Measurements from ENCODE around the gene NDUFAF3. TPM values are rescaled to one million over a fixed set of nuclear protein-coding genes. Genes with fewer than 3 reads are reported as not detected.

NDUFAF3 gene
- total and polyA plus RNA-seq, 10 of the 15 experiments (the other 5 are each of a cell fraction or from before 2014, with no cell fraction given): 25.4 to 228 (median 63.9) TPM

DNA sequence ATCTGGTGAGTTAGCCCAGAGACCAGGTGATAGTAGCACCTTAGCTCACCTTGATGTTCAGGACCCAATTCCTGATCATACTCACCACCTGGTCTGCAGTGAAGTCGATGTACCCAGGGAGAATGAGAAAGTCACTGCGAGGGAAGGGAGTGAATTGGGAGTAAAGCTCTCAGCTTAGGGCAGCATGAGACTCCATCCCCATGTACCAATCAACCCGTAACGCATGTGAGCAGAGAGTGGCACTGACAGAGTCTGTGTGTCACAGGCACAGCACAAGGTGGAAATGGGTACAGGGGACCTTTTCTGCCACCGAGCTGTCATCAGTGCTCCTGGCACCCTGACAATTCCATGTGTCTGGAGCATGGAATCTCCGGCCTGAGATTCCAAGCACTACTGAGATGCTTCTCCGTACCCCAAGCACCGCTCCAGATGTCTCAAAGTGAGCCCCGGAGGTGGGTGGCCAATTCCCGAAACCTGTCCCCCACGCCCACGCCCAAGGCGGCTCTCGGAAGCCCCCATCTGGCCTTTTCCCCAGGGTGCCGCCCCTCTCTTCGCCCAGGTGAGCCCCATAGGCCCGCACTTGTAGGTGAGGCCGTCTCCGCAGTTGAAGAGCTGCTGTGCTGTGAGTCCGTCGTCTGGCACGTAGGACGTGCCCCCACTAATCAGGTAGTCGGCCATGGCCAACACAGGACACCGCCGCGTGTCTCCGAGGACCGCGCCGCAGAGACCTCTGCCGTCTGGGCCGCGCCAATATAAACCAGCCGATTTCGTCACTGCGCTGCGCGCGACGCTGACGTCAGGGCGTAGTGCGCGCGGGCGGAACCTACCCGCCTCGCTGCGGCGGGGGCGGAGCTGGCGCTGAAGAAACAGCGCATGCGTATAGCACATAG lies 7.0 kb downstream of the NDUFAF3 start, which contains the start of gene IMPDH2 (continued):
- TF ChIP-seq HDGF (IDR thresholded peaks at IDR 0.05) (no peak), CREM (IDR thresholded peaks at IDR 0.05; ENCODE audit: low read depth) (peak; percentile 97), MEF2A (IDR thresholded peaks at IDR 0.05; ENCODE audit: insufficient read depth, low read depth, low read length) (no peak), DPF2 (IDR thresholded peaks at IDR 0.05) (peak; percentile 67), ETV6 (conservative IDR thresholded peaks at IDR 0.05 in 1 of 2, IDR thresholded peaks at IDR 0.05 in 1 of 2; ENCODE audit: borderline replicate concordance in 1 of 2, low read depth in 1 of 2) (no peak), ASH2L (IDR thresholded peaks at IDR 0.05; ENCODE audit: borderline replicate concordance, low read depth) (no peak), ZNF24 (IDR thresholded peaks at IDR 0.05) (0 out of 2 replicates have a peak, but pooled peaks have one; percentile 7), BCL11A (IDR thresholded peaks at IDR 0.05; ENCODE audit: low read depth, low read length) (no peak), KAT2A (conservative IDR thresholded peaks at IDR 0.05; ENCODE audit: control insufficient read depth, low read depth, low read length) (no peak), TCF3 (IDR thresholded peaks at IDR 0.05; ENCODE audit: borderline replicate concordance, insufficient read depth, low read depth, low read length) (peak; percentile 70; the same call in 1 of the 2 replicates), NFYA (IDR thresholded peaks at IDR 0.05; ENCODE audit: borderline replicate concordance, low read depth, low read length) (no peak), USF2 (IDR thresholded peaks at IDR 0.05; ENCODE audit: borderline replicate concordance, low read depth, low read length) (no peak), ZZZ3 (IDR thresholded peaks at IDR 0.05; ENCODE audit: control insufficient read depth, insufficient read length, low read depth) (no peak), ATF7 (IDR thresholded peaks at IDR 0.05; ENCODE audit: low read depth) (peak; percentile 89), EGR1 (IDR thresholded peaks at IDR 0.05; ENCODE audit: borderline replicate concordance in 1 of 2, low read depth in 2 of 2, low read length in 2 of 2) (peak in 1 of 2 experiments; percentile 91; a peak in 2 of 3 replicates)
- TF ChIP-seq, protein P1, sequence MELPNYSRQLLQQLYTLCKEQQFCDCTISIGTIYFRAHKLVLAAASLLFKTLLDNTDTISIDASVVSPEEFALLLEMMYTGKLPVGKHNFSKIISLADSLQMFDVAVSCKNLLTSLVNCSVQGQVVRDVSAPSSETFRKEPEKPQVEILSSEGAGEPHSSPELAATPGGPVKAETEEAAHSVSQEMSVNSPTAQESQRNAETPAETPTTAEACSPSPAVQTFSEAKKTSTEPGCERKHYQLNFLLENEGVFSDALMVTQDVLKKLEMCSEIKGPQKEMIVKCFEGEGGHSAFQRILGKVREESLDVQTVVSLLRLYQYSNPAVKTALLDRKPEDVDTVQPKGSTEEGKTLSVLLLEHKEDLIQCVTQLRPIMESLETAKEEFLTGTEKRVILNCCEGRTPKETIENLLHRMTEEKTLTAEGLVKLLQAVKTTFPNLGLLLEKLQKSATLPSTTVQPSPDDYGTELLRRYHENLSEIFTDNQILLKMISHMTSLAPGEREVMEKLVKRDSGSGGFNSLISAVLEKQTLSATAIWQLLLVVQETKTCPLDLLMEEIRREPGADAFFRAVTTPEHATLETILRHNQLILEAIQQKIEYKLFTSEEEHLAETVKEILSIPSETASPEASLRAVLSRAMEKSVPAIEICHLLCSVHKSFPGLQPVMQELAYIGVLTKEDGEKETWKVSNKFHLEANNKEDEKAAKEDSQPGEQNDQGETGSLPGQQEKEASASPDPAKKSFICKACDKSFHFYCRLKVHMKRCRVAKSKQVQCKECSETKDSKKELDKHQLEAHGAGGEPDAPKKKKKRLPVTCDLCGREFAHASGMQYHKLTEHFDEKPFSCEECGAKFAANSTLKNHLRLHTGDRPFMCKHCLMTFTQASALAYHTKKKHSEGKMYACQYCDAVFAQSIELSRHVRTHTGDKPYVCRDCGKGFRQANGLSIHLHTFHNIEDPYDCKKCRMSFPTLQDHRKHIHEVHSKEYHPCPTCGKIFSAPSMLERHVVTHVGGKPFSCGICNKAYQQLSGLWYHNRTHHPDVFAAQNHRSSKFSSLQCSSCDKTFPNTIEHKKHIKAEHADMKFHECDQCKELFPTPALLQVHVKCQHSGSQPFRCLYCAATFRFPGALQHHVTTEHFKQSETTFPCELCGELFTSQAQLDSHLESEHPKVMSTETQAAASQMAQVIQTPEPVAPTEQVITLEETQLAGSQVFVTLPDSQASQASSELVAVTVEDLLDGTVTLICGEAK (IDR thresholded peaks at IDR 0.05; ENCODE audit: borderline replicate concordance): no peak
- TF ChIP-seq, protein P2, sequence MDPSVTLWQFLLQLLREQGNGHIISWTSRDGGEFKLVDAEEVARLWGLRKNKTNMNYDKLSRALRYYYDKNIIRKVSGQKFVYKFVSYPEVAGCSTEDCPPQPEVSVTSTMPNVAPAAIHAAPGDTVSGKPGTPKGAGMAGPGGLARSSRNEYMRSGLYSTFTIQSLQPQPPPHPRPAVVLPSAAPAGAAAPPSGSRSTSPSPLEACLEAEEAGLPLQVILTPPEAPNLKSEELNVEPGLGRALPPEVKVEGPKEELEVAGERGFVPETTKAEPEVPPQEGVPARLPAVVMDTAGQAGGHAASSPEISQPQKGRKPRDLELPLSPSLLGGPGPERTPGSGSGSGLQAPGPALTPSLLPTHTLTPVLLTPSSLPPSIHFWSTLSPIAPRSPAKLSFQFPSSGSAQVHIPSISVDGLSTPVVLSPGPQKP (IDR thresholded peaks at IDR 0.05; ENCODE audit: low read depth, low read length): 0 out of 2 replicates have a peak, but pooled peaks have one; percentile 37
- TF ChIP-seq, protein P3, sequence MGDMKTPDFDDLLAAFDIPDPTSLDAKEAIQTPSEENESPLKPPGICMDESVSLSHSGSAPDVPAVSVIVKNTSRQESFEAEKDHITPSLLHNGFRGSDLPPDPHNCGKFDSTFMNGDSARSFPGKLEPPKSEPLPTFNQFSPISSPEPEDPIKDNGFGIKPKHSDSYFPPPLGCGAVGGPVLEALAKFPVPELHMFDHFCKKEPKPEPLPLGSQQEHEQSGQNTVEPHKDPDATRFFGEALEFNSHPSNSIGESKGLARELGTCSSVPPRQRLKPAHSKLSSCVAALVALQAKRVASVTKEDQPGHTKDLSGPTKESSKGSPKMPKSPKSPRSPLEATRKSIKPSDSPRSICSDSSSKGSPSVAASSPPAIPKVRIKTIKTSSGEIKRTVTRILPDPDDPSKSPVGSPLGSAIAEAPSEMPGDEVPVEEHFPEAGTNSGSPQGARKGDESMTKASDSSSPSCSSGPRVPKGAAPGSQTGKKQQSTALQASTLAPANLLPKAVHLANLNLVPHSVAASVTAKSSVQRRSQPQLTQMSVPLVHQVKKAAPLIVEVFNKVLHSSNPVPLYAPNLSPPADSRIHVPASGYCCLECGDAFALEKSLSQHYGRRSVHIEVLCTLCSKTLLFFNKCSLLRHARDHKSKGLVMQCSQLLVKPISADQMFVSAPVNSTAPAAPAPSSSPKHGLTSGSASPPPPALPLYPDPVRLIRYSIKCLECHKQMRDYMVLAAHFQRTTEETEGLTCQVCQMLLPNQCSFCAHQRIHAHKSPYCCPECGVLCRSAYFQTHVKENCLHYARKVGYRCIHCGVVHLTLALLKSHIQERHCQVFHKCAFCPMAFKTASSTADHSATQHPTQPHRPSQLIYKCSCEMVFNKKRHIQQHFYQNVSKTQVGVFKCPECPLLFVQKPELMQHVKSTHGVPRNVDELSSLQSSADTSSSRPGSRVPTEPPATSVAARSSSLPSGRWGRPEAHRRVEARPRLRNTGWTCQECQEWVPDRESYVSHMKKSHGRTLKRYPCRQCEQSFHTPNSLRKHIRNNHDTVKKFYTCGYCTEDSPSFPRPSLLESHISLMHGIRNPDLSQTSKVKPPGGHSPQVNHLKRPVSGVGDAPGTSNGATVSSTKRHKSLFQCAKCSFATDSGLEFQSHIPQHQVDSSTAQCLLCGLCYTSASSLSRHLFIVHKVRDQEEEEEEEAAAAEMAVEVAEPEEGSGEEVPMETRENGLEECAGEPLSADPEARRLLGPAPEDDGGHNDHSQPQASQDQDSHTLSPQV (IDR thresholded peaks at IDR 0.05): no peak

All from GM12878 (cell line).